ENCODE measurements around the gene BPI.

Gene BPI

GRCh38 chr20:38269715-38270114 is 34.2 kb upstream of the BPI start:
- TF ChIP-seq, protein P1, sequence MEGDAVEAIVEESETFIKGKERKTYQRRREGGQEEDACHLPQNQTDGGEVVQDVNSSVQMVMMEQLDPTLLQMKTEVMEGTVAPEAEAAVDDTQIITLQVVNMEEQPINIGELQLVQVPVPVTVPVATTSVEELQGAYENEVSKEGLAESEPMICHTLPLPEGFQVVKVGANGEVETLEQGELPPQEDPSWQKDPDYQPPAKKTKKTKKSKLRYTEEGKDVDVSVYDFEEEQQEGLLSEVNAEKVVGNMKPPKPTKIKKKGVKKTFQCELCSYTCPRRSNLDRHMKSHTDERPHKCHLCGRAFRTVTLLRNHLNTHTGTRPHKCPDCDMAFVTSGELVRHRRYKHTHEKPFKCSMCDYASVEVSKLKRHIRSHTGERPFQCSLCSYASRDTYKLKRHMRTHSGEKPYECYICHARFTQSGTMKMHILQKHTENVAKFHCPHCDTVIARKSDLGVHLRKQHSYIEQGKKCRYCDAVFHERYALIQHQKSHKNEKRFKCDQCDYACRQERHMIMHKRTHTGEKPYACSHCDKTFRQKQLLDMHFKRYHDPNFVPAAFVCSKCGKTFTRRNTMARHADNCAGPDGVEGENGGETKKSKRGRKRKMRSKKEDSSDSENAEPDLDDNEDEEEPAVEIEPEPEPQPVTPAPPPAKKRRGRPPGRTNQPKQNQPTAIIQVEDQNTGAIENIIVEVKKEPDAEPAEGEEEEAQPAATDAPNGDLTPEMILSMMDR (IDR thresholded peaks at IDR 0.05; ENCODE audit: low read depth, low read length): no peak
- no peak overlapping the region for H3K4me3 ChIP-seq (ENCODE audit: low read depth, low read length)

GRCh38 chr20:38270869-38271605 is 32.9 kb upstream of the BPI start:
- TF ChIP-seq, protein P1 (IDR thresholded peaks at IDR 0.05; ENCODE audit: low read depth, low read length): no peak

GRCh38 chr20:38271608-38272120 is 32.3 kb upstream of the BPI start:
- TF ChIP-seq, protein P1 (IDR thresholded peaks at IDR 0.05; ENCODE audit: low read depth, low read length): no peak
- no peak overlapping the region for H3K4me3 ChIP-seq (ENCODE audit: low read depth, low read length)

More at GRCh38 chr20:38270869-38271605, 32.9 kb upstream of the BPI start:
- no peak overlapping the region for H3K4me3 ChIP-seq (ENCODE audit: low read depth, low read length)

DNA sequence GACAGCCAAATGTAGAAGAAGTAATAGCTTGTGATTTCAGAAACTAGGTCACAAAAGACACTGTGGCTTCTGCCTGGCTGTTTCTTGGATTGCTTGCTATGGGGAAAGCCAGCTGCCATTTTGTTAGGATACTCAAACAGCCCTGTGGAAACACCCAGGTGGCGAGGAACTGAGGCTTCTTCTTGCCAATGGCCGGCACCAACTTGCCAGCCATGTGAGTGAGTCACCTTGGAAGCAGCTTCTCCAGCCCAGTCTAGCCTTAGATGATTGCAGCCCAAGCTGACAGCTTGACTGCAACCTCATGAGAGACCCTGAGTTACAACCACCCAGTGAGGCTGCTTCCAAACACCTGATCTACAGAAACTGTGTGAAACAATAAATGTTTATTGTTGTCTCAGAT is 31.6 kb upstream of the BPI start:
- TF ChIP-seq, protein P1 (IDR thresholded peaks at IDR 0.05; ENCODE audit: low read depth, low read length): no peak
- H3K4me3 ChIP-seq (ENCODE audit: low read depth, low read length): no peak overlapping the region

DNA sequence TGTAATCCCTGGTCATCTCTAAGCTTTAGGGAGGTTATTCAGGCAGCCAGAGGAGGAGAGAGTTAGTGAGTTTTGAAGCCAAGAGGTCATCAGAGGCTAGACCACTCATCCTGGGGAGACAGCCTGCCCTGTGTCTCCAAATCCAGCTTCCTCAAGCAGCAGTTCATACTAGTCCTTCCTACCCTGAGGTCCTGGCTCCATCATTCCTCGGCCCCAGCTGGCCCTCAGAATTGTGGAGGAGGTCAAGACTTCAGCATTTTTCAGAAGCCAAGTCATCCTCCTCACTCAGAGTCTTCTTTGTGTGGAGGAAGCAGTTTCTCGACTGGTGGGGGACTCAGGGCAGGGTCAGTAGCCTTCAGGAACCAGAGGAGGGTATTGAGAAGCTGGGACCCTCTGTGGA is 31.0 kb upstream of the BPI start:
- TF ChIP-seq, protein P1 (IDR thresholded peaks at IDR 0.05; ENCODE audit: low read depth, low read length): no peak
- no peak overlapping the region for H3K4me3 ChIP-seq (ENCODE audit: low read depth, low read length)

- TF ChIP-seq, protein P1 (IDR thresholded peaks at IDR 0.05; ENCODE audit: low read depth, low read length): no peak
- no peak overlapping the region for H3K4me3 ChIP-seq (ENCODE audit: low read depth, low read length)
Observed at GRCh38 chr20:38275815-38276550, 28.0 kb upstream of the BPI start.

GRCh38 chr20:38277285-38277684 is 26.7 kb upstream of the BPI start:
- TF ChIP-seq, protein P1 (IDR thresholded peaks at IDR 0.05; ENCODE audit: low read depth, low read length): no peak

More at GRCh38 chr20:38277285-38277684, 26.7 kb upstream of the BPI start:
- H3K4me3 ChIP-seq (ENCODE audit: low read depth, low read length): no peak overlapping the region

Measured in WI38 (cell line).